ENCODE data around the gene PAH. TPM values are rescaled to one million over a fixed set of nuclear protein-coding genes. Genes with fewer than 3 reads are reported as not detected.

The PAH gene
- total and polyA plus RNA-seq, 2 of the 13 experiments (the other 11 are each of a cell fraction or from before 2014, with no cell fraction given): 192 to 451 TPM

DNA sequence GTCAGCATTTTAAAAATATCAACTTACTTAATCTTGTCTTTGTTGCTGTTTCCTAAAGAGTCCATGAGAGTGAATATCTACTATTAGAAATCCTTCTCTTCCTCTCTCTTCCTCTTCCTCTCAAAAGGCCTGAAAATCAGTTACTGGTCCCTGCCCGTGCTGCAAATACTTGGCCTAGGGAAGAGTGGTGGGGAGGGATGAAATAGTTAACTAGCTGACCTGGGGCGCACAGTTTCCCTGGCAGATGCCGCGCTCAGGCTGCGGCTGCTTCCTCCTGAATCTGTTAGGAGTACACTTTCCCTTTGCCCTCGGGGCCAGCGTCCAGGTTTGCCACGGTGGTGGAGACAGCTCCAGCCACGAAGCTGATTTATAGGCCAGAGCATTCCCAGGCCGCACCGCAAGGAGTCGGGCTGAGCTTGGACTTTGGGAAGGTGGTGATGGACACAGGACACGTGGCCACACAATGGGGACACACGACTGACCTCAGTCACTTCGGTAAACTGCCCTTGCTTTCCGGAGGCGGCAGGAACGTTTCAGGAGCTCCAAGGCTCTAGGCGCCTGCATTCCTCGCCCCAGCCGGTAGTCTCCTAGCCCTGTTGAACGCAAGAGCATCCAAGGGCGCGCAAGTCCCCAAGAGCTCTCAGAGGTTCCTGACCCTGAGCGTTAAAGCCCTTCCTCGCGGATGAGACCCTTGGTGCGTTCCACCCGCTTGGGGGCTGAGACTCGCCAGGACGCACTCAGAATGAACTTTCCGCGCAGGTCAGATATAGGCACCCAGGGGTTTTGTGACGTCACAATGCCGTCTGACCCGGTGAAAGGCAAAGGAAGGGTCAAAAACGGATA, 33.3 kb upstream of the PAH start (continued):
- TF ChIP-seq, protein P1, sequence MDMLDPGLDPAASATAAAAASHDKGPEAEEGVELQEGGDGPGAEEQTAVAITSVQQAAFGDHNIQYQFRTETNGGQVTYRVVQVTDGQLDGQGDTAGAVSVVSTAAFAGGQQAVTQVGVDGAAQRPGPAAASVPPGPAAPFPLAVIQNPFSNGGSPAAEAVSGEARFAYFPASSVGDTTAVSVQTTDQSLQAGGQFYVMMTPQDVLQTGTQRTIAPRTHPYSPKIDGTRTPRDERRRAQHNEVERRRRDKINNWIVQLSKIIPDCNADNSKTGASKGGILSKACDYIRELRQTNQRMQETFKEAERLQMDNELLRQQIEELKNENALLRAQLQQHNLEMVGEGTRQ (IDR thresholded peaks at IDR 0.05; ENCODE audit: low read depth, low read length): peak; percentile 72
- TF ChIP-seq, protein P1 (CRISPR knock-in tag; IDR thresholded peaks at IDR 0.05; ENCODE audit: borderline replicate concordance): peak; percentile 84; the same call in 1 of the 2 replicates
- no peak for TF ChIP-seq JUN (CRISPR knock-in tag; IDR thresholded peaks at IDR 0.05)
- TF ChIP-seq, protein P2, sequence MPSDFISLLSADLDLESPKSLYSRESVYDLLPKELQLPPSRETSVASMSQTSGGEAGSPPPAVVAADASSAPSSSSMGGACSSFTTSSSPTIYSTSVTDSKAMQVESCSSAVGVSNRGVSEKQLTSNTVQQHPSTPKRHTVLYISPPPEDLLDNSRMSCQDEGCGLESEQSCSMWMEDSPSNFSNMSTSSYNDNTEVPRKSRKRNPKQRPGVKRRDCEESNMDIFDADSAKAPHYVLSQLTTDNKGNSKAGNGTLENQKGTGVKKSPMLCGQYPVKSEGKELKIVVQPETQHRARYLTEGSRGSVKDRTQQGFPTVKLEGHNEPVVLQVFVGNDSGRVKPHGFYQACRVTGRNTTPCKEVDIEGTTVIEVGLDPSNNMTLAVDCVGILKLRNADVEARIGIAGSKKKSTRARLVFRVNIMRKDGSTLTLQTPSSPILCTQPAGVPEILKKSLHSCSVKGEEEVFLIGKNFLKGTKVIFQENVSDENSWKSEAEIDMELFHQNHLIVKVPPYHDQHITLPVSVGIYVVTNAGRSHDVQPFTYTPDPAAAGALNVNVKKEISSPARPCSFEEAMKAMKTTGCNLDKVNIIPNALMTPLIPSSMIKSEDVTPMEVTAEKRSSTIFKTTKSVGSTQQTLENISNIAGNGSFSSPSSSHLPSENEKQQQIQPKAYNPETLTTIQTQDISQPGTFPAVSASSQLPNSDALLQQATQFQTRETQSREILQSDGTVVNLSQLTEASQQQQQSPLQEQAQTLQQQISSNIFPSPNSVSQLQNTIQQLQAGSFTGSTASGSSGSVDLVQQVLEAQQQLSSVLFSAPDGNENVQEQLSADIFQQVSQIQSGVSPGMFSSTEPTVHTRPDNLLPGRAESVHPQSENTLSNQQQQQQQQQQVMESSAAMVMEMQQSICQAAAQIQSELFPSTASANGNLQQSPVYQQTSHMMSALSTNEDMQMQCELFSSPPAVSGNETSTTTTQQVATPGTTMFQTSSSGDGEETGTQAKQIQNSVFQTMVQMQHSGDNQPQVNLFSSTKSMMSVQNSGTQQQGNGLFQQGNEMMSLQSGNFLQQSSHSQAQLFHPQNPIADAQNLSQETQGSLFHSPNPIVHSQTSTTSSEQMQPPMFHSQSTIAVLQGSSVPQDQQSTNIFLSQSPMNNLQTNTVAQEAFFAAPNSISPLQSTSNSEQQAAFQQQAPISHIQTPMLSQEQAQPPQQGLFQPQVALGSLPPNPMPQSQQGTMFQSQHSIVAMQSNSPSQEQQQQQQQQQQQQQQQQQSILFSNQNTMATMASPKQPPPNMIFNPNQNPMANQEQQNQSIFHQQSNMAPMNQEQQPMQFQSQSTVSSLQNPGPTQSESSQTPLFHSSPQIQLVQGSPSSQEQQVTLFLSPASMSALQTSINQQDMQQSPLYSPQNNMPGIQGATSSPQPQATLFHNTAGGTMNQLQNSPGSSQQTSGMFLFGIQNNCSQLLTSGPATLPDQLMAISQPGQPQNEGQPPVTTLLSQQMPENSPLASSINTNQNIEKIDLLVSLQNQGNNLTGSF (CRISPR knock-in tag; IDR thresholded peaks at IDR 0.05): no peak
- TF ChIP-seq, protein P3, sequence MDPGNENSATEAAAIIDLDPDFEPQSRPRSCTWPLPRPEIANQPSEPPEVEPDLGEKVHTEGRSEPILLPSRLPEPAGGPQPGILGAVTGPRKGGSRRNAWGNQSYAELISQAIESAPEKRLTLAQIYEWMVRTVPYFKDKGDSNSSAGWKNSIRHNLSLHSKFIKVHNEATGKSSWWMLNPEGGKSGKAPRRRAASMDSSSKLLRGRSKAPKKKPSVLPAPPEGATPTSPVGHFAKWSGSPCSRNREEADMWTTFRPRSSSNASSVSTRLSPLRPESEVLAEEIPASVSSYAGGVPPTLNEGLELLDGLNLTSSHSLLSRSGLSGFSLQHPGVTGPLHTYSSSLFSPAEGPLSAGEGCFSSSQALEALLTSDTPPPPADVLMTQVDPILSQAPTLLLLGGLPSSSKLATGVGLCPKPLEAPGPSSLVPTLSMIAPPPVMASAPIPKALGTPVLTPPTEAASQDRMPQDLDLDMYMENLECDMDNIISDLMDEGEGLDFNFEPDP (CRISPR knock-in tag; conservative IDR thresholded peaks at IDR 0.05): no peak
- TF ChIP-seq, protein P4, sequence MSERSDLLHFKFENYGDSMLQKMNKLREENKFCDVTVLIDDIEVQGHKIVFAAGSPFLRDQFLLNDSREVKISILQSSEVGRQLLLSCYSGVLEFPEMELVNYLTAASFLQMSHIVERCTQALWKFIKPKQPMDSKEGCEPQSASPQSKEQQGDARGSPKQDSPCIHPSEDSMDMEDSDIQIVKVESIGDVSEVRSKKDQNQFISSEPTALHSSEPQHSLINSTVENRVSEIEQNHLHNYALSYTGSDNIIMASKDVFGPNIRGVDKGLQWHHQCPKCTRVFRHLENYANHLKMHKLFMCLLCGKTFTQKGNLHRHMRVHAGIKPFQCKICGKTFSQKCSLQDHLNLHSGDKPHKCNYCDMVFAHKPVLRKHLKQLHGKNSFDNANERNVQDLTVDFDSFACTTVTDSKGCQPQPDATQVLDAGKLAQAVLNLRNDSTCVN (CRISPR knock-in tag; IDR thresholded peaks at IDR 0.05; ENCODE audit: borderline replicate concordance): 0 out of 2 replicates have a peak, but pooled peaks have one; percentile 45
- TF ChIP-seq ZNF724P (CRISPR knock-in tag; IDR thresholded peaks at IDR 0.05; ENCODE audit: borderline replicate concordance): peak; percentile 63; the same call in 1 of the 2 replicates
- TF ChIP-seq PLRG1 (conservative IDR thresholded peaks at IDR 0.05): no peak
- peak; percentile 40; the same call in 1 of the 2 replicates for TF ChIP-seq YEATS4 (CRISPR knock-in tag; IDR thresholded peaks at IDR 0.05; ENCODE audit: borderline replicate concordance)
- TF ChIP-seq ZNF501 (CRISPR knock-in tag; IDR thresholded peaks at IDR 0.05): 0 out of 2 replicates have a peak, but pooled peaks have one; percentile 19
- TF ChIP-seq GLI4 (CRISPR knock-in tag; IDR thresholded peaks at IDR 0.05; ENCODE audit: borderline replicate concordance): no peak
- peak; percentile 89; the same call in 1 of the 2 replicates for TF ChIP-seq ZNF292 (CRISPR knock-in tag; IDR thresholded peaks at IDR 0.05; ENCODE audit: borderline replicate concordance, low read depth)
- no peak for TF ChIP-seq TCF7 (IDR thresholded peaks at IDR 0.05; ENCODE audit: low read depth)
- TF ChIP-seq ZFP90 (CRISPR knock-in tag; IDR thresholded peaks at IDR 0.05; ENCODE audit: borderline replicate concordance): 0 out of 2 replicates have a peak, but pooled peaks have one; percentile 34
- no peak for TF ChIP-seq ZNF143 (CRISPR knock-in tag; IDR thresholded peaks at IDR 0.05)
- TF ChIP-seq, protein P5, sequence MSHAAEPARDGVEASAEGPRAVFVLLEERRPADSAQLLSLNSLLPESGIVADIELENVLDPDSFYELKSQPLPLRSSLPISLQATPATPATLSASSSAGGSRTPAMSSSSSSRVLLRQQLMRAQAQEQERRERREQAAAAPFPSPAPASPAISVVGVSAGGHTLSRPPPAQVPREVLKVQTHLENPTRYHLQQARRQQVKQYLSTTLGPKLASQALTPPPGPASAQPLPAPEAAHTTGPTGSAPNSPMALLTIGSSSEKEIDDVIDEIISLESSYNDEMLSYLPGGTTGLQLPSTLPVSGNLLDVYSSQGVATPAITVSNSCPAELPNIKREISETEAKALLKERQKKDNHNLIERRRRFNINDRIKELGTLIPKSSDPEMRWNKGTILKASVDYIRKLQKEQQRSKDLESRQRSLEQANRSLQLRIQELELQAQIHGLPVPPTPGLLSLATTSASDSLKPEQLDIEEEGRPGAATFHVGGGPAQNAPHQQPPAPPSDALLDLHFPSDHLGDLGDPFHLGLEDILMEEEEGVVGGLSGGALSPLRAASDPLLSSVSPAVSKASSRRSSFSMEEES (CRISPR knock-in tag; IDR thresholded peaks at IDR 0.05): 0 out of 2 replicates have a peak, but pooled peaks have one; percentile 18

Data from HepG2 (cell line).